HG02588 (cell line): Measurements from ENCODE around the gene MTCP1.
A peak's percentile ranks its signal among the peaks of the same experiment; 100 is the strongest.

Experiments used
- ATAC-seq: cut with Tn5 transposase; IDR thresholded peaks from one replicate; pipeline ENCODE4 v1.9.1; 2021; ENCODE audit warnings: mild to moderate bottlenecking, moderate library complexity; ENCODE audit not compliant: unreplicated experiment

Gene MTCP1

DNA sequence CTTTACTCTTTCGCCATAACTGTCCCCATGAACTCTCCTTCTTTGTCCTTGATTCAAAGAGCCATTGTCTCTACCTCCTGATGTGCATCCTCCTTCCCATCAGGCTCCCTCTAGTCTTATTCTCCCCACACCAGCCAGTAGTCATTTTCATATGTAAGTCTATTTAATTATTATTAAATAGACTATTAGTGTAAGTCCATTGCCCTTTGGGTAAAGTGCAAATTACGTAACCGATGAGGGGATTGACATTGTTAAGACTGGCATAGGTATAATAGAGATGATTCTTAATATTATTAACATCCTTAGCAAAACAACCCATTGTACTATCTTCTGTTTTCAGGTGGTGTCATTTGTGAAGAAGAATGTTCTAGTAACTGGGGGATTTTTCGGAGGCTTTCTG, 16.7 kb downstream of the MTCP1 start:
- ATAC-seq = no peak

DNA sequence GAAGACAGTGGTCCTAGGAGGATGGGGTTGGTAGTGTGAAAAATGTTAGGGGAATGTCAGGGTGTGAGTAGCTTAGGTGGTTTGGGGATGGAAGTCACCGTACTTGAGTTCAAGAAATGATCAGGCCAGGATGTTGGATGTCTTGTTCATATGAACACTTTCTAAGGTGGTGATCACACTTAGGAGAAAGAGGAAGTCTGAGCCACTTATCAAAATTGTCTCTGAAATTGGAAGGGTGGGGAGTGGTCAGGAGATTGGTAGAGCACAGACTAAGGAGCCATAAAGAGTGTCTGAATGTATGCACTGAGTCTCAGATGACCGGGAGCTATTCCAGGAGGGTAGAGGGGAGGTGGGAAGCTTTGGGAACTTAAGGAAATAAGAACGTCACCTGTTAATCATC, 17.3 kb downstream of the MTCP1 start:
- no peak for ATAC-seq

DNA sequence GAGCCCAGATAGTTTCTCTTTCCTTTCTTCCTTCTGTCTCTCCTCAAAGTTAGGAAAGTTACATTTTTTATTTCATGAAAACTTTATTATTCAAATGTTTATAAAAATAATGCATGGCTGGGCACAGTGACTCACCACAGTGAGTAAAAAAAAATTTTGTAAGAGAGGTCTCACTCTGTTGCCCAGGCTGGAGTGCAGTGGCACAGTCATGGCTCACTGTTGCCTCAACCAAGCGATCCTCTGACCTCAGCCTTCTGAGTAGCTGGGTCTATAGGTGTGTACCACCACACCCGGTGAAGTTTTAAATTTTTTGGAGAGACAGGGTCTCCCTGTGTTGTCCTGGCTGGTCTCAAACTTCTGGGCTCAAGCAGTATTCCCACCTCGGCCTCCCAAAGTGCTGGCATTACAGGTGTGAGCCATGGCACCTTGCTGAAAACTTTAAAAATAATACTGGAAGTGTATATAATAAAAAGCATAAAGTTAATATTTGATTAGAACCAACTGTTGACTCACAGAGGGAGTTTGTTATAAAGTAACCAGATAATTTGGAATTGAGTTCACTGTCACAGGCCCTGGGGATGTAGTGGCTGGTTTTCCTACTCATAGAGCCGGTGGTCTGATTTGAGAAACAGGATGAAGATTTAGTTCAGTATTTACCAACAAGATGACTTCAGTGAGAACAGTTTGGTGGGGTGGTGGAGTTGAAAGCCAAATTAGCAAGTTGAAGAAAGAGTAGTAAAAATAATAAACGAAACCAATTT, 18.0 kb downstream of the MTCP1 start:
- no peak for ATAC-seq

DNA sequence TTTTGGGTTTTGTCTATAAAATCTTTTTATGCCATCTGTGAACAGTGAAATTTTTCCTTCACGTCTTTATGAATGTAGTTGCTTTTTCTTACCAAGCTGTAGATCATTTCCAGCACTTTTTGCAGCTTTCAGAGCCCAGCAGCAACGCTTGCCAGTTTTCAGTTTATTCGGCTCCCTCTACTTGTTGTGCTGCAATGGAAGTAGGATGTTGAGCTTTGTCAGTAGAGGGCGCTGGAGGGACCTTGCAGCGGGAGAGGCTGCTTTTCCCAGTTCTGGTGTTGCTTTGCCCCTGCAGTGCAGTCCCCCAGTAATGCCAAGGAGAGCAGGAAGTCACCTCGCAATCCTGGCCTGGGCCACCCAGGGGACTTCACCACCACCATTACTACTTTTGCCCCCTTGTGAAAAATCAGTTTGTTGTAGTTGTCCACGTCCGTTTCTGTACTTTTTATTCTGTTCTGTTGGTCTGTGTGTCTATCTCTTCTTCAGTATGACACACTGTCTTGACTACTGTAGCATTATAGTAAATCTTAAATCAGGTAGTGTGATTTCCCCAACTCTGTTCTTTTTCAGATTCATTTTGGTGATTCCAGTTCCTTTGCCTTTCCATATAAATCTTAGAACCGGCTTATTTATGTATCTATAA, 21.8 kb downstream of the MTCP1 start:
- ATAC-seq = no peak

DNA sequence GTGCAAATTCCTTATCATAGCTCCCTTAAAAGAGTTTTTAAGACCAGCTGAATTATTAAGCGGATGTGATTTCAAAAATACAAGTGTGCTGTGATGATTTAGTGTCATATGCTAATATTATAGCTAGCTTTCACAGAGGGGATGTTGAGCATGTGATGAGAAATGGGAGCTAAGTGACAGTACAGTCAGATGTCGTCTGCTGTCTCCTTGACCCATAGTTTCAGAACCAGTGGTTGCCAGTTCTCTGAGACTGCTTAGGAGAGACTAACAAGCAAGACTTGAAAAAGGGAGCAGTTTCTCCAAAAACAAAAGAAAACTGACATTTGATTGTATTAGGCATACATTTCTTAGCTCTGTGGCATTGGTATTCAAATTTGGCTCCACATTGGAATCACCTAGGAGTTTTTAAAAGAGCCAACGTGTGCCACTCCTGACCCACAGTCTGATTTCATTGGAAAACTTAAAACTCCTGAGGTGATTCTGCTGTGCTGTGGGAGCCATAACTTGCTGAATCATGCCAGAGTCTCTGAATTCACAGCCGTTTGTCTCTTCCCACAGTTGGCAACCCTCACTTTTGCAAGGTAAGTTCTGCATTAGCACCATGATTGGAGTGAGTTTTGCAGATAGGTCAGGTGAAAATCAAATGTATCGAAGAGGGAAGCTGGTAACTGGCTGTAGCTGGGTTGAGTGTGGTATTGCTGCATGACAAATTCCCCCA, 24.0 kb downstream of the MTCP1 start:
- ATAC-seq = no peak

DNA sequence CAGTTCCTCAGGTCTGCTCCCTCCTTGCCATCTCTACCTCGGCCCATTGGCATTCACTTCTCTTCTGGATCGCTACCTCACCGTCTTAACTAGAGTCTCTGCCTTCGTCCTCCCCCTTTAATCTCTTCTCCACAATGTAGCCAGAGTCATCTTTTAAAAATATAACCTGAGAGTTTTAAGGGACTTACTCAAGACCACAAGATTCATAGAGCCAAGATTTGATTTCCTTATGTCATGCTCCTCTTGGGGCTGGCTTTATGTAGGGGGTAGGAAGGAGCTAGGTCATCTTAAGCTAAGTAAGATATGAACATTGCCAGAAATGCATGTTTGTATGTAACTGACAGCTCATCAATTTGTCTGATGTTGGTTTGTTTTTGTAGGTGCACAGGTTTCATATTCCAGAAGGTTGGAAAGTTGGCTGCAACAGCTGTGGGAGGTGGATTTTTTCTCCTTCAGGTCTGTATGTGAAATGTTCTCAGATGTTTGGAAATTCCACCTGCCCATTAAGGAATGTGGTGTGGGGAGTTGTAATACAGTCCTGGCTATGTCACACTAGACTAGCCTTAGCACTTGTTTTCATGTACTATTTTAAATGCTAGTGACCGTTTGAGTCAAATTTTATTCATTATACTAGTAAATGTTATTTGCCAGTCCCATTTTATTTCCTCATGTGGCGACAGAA, 24.7 kb downstream of the MTCP1 start:
- ATAC-seq = no peak

DNA sequence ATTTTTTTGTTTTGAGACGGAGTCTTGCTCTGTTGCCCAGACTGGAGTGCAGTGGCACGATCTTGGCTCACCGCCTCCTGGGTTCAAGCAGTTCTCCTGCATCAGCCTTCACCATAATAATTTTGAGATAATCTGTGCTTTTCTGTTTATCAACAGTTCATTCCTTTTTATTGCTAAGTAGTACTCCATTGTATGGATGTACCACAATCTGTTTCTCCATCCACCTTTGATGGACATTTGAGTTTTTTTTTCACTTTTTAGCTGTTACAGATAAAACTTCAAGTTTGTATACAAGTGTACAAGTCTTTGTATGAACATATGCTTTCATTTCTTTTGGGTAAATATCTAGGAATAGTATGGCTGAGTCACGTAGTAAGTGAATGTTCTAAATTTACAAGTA, 35.2 kb downstream of the MTCP1 start:
- no peak for ATAC-seq

DNA sequence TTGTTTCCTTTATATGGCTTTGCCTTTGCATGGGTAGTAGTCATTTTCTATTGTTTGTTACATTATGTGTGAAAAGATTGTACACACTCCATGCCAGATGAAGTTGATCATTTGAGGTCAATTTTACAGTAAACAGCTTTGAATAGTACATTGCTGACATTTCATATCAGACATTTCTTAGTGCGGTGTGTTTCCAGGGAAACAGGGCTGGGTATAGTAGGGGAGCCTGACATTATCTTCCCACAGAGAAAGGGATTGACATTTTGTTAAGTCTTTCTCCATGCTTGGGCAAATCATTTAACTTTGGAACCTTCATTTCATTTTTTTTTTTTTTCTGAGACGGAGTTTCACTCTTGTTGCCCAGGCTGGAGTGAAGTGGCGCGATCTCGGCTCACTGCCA, 39.3 kb downstream of the MTCP1 start:
- ATAC-seq = no peak

DNA sequence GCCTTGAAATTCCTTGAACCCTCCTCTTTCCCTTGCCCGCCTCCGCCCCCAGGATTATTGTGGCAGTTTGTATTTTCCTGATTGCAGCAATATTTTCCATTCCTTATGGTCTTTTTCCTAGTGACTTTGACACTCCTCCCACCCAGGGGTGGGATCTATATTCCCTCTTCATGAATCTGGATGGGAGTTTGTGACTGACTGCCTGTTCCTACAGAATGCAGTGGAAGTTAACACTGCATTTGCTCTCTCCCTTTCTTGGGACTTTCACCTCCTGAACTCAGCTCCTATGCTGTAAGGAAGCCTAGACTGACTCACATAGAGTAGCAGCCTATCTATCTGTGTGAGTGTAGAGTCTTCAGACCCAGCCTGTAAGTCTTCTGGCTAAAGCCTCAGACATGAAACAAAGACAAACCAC, 42.1 kb downstream of the MTCP1 start:
- no peak for ATAC-seq

DNA sequence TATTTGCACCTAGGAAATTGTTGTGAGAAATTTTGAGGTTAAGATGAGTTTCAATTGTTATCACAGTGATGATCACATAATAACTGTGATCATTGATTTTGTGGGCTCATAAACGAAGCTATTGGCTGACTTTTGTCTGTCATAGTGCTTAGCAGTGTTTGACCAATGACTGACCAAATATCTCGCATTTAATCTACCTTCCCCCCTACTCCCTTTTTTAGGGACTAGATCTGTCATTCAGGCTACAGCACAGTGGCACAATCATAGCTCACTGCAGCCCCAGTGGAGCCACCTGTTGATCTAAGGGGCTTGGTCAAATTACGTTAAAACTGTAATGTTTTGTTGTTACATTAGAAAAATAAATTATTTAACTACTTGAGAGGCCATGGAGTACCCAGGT, 42.8 kb downstream of the MTCP1 start:
- ATAC-seq = no peak

DNA sequence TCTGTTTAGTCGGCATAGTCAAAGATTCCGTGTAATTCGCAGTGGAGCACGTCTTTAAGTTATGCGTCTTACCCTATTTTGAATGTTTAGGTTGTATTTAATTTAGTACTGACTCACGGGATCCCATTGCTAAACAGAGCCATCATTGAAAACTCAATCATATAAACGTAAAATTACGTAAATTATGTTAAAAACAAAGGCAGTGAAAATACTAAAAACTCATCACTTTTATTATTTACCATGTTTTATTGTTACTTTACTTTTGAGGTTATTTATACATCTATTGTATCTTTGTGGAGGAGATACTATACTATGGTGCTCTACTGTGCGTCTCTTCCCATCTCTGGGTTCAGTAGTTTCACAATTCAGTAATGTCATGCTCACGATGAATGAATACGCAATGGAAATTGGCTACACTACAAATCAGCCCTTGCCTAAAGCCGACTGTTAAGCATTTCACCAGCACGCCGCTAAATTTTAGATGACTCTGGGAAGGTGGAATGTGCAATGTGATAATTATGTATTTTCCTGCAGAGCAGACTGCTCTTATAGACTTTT, 43.3 kb downstream of the MTCP1 start:
- ATAC-seq = no peak

DNA sequence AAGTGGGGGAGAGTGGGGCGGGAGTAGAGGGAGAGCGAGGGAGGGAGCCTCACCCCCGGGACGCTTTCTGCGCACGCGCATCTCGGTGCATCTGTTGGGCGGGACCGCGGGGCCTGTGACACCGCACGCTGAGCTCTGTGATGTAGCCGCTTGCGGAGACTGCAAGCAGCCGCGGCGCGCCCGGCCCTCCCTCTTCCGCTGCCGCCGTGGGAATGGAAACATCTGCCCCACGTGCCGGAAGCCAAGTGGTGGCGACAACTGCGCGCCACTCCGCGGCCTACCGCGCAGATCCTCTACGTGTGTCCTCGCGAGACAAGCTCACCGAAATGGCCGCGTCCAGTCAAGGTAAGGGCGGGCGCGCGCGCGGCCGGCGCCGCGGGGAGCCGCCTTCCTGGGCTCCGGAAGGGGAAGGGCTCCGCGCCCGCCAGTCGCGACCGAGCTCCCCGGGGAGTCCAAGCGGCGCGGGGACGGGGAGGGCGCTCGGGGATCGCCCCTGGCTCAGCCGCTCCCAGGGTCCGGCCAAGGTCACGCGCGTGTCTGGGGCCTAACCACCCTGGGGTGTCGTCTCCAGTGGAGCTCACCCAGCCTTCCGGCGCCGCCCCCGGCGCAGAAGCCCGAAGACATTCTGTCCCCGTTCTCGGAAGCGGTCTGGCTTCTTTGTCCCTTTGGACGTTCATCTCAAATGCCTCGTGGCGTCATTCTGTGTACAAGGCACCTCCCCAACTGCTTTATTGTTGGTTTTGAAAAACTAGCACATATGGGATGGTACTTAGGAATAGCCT, 44.0 kb downstream of the MTCP1 start, which contains the start of gene FUNDC2:
Gene FUNDC2, plus strand, starts transcription at position 118 of the 782 bp plus-strand sequence. Its CDS starts 95 bp downstream, at position 213.
- peak; percentile 90 for ATAC-seq

DNA sequence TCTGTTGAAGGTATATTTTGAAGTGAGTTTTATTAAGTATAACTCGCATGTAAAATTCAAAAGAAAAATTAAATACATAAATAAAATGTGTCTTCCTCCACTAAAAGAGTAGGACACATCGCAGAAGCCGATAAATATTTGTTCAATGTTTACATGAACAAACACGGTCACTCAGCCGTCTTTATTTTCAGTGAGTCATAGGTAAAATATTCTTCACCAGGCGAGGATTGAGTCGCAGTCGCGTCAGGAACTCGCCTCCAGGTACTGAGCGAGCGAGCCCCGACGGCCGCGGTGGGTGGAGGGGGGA, 44.6 kb downstream of the MTCP1 start:
- ATAC-seq = no peak

DNA sequence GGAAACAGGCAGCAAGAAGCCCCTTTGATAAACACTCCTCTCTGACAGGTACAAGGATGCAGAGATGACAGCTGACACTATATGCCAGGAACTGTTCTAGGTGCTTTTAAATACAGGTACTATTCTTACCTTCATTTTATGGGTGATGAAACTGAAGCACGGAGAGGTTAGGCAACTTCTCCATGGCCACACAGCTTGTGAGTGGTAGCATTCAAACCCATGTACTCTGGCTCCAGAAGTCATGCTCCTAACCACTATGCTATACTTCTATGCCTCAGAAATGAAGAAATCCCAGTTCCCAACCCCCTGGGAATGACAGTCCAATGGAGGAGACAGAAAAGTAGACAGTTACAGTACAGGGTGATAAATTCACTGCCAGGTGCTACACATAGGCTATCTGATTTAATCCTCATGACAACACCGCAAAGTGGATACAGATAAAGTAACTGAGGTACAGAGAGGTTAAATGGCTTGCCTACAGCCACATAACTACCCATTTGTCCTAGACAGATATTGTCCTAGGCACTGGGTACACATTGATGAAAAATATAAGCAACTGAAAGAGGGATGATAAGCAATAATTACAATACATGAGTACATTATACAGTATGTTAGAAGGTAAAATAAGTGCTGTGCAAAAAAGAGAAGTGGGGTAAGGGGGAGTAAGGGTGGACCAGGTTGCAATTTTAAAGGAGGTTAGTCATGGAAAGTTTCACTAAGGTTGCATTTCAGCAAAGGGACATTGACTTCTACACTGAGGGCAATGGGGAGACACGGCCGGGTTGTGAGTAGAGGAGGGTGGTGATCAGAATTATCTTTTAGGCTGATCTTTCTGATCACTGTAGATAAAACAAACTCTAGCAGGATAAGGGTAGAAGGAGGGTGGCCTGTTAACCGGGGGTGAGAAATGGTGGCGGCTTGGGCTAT, 46.8 kb downstream of the MTCP1 start:
- no peak for ATAC-seq

DNA sequence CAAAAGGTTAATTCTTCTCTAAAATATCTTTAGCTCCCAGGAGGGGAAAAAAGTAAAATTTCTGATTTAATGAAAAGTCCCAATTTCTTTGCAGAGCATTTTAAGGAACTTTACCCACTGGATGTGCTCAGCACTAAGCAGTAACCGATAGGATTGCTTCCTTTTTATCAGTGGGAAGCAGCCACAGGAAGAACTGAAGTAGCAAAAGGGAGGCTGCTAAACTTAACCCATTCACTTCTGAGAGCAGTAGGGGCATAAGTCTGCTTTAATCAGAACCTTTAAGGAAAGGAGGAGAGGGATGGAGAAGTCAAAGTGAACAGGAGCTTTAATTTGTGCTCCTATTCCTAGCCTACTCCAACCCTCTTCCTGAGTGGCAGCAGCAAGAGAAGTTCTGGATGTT, 48.4 kb downstream of the MTCP1 start, which contains the start of gene F8:
Gene F8, minus strand, starts transcription at position 139 of the 400 bp plus-strand sequence. CDS start 171 bp downstream, outside the sequence.
- ATAC-seq = no peak

DNA sequence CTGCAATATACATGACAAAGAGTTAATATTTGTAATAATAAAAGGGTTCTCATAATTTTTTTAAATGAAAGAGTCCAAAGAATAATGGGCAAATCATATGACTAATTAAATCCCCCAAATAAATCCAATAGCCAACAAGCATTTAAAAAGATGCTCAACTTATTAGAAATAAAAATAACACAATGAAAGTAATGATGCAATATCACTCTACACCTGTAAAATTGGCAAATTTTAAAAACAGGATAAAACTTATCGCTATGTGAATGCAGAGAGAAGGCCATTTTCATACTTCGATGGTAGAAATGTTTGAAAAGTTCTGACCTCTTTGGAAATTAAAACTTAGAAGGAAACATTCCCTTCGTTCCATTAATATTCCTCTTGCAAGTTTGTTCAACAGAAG, 50.3 kb downstream of the MTCP1 start:
- no peak for ATAC-seq
